ENCODE results near the gene MTHFD1. TPM values are rescaled to one million over a fixed set of nuclear protein-coding genes. Genes with fewer than 3 reads are reported as not detected.

Gene MTHFD1
- total and polyA plus RNA-seq, 7 donors = 12.0 to 45.6 (median 22.5) TPM

DNA sequence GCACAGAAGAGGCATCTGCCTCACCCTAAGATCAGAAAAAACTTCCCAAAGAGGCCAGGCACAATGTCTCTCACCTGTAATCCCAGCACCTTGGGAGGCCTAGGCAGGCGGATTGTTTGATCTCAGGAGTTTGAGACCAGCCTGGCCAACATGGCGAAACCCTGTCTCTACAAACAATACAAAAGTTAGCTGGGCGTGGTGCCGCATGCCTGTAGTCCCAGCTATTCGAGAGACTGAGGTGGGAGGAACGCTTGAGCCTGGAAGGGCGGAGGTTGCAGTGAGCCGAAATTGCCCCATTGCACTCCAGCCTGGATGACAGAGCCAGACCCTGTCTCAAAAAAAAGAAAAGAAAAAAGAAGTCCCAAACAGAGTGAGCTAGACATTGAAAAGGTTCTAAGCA lies 120.9 kb downstream of the MTHFD1 start:
- Histone ChIP-seq H3K36me3 (no peaks in the 10 kb centered on the region), H3K27me3 (no peaks in the 10 kb centered on the region), H3K9me3 (no peaks in the 10 kb centered on the region), H3K27ac (no peak overlapping the region), H3K4me1 (peaks cover 0 to 66% (median 47%) of the 10 kb centered on the region in 4 donors), H3K4me3 (no peak overlapping the region)
- no peak for DNase-seq
- WGBS, 2 donors = 52 to 86% methylated on average over 8 of the region's 8 CpGs
- TF ChIP-seq POLR2AphosphoS5 (IDR thresholded peaks at IDR 0.05) = no peak
- TF ChIP-seq EP300 (IDR thresholded peaks at IDR 0.05) = no peak
- TF ChIP-seq POLR2A (IDR thresholded peaks at IDR 0.05) = no peak
- TF ChIP-seq, protein P1, sequence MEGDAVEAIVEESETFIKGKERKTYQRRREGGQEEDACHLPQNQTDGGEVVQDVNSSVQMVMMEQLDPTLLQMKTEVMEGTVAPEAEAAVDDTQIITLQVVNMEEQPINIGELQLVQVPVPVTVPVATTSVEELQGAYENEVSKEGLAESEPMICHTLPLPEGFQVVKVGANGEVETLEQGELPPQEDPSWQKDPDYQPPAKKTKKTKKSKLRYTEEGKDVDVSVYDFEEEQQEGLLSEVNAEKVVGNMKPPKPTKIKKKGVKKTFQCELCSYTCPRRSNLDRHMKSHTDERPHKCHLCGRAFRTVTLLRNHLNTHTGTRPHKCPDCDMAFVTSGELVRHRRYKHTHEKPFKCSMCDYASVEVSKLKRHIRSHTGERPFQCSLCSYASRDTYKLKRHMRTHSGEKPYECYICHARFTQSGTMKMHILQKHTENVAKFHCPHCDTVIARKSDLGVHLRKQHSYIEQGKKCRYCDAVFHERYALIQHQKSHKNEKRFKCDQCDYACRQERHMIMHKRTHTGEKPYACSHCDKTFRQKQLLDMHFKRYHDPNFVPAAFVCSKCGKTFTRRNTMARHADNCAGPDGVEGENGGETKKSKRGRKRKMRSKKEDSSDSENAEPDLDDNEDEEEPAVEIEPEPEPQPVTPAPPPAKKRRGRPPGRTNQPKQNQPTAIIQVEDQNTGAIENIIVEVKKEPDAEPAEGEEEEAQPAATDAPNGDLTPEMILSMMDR (IDR thresholded peaks at IDR 0.05) = no peak
- intact Hi-C loops (cut with DNase I) = no loop called here

Small RNA genes lying within 50 kb of the gene (small RNA-seq; reads per million reads assigned to genes)
- gene AL161756.2 = 0 reads per million in 3 donors

Other genes with a start within 250 kb of the MTHFD1 start
- gene ESR2, start 94.0 kb upstream of the MTHFD1 start, total RNA-seq = 1 to 10 TPM in 1 of 4 donors, under 1 TPM in 2, not detected in 1; 0.16 to 1.8 (median 0.27) TPM
- under 1 TPM in 1 of 3 donors, not detected in 2; 0.55 TPM for gene ESR2, start 94.0 kb upstream of the MTHFD1 start, polyA plus RNA-seq
- gene AKAP5, start 77.1 kb downstream of the MTHFD1 start, total RNA-seq = 1 to 10 TPM in 1 of 4 donors, under 1 TPM in 3; 0.33 to 1.7 (median 0.76) TPM
- gene AKAP5, start 77.1 kb downstream of the MTHFD1 start, polyA plus RNA-seq = 1 to 10 TPM; 2.0 to 7.2 (median 4.4) TPM
- 10 to 100 TPM in 3 of 4 donors, 1 to 10 TPM in 1; 9.6 to 24.6 (median 11.8) TPM for gene ZBTB25, start 115.5 kb downstream of the MTHFD1 start, total RNA-seq
- 1 to 10 TPM in 2 of 3 donors, under 1 TPM in 1; 0.69 to 5.0 (median 1.8) TPM for gene ZBTB25, start 115.5 kb downstream of the MTHFD1 start, polyA plus RNA-seq
- 10 to 100 TPM; 37.2 to 52.9 (median 45.3) TPM for gene ZBTB1, start 116.4 kb downstream of the MTHFD1 start, total RNA-seq
- gene ZBTB1, start 116.4 kb downstream of the MTHFD1 start, polyA plus RNA-seq = 10 to 100 TPM in 1 of 3 donors, 1 to 10 TPM in 2; 6.0 to 17.4 (median 9.6) TPM
- 100 to 1,000 TPM in 2 of 4 donors, 10 to 100 TPM in 2; 80.3 to 172 (median 102) TPM for gene HSPA2, start 152.4 kb downstream of the MTHFD1 start, total RNA-seq
- 10 to 100 TPM; 28.7 to 37.2 (median 34.3) TPM for gene HSPA2, start 152.4 kb downstream of the MTHFD1 start, polyA plus RNA-seq
- gene PPP1R36, start 161.6 kb downstream of the MTHFD1 start, total RNA-seq = 1 to 10 TPM in 2 of 4 donors, not detected in 2; 1.1 to 2.2 TPM
- 1 to 10 TPM; 2.3 to 8.6 (median 8.4) TPM for gene PPP1R36, start 161.6 kb downstream of the MTHFD1 start, polyA plus RNA-seq

Measured in sigmoid colon (tissue), 7 donors.